Fibroblast of lung (primary cell): Measurements from ENCODE around the gene NTN1. TPM values are rescaled to one million over a fixed set of nuclear protein-coding genes. Genes with fewer than 3 reads are reported as not detected.

ENCODE experiments used
- DNase-seq, 2 donors: peaks; one replicate each; pipeline versions ENCODE4 v3.0.0 to v3.0.0-alpha.2; 2010; ENCODE audit warnings: low read depth in 2 of 2
- H2AFZ ChIP-seq: 2 replicates; pipeline ENCODE4 v1.5.1; 2012; ENCODE audit warnings: low read length, control low read depth, inconsistent platforms
- H3K27ac ChIP-seq: 2 replicates; pipeline ENCODE4 v1.5.1; 2011; ENCODE audit warnings: low read length, control low read depth; ENCODE audit not compliant: insufficient read depth
- H3K27me3 ChIP-seq: 2 replicates; pipeline ENCODE4 v1.5.1; 2011; ENCODE audit warnings: mild to moderate bottlenecking, low read length; ENCODE audit not compliant: control insufficient read depth, insufficient read depth
- H3K36me3 ChIP-seq: 2 replicates; pipeline ENCODE4 v1.5.1; 2011; ENCODE audit warnings: low read length; ENCODE audit not compliant: control insufficient read depth, insufficient read depth
- H3K4me1 ChIP-seq: 2 replicates; pipeline ENCODE4 v1.5.1; 2011; ENCODE audit warnings: low read length; ENCODE audit not compliant: control insufficient read depth, insufficient read depth; ENCODE audit errors: extremely low read depth
- H3K4me2 ChIP-seq: 2 replicates; pipeline ENCODE4 v1.5.1; 2011; ENCODE audit warnings: low read length, control low read depth; ENCODE audit not compliant: insufficient read depth; ENCODE audit errors: extremely low read depth
- H3K4me3 ChIP-seq, 4 experiments: fragments of 200-600 bp in 1 of 4; sonication (generic) in 1 of 4; replicated peaks in 1 of 4; 2 replicates each; pipeline ENCODE4 v1.5.1; 2011 to 2016; ENCODE audit warnings: low read length in 4 of 4, low read depth in 3 of 4, mild to moderate bottlenecking in 3 of 4, control low read depth in 2 of 4, inconsistent platforms in 1 of 4, mixed read lengths in 1 of 4; ENCODE audit not compliant: insufficient read depth in 1 of 4; ENCODE audit errors: control extremely low read depth in 1 of 4
- H3K79me2 ChIP-seq: 2 replicates; pipeline ENCODE4 v1.5.1; 2012; ENCODE audit warnings: mild to moderate bottlenecking, low read length, inconsistent platforms; ENCODE audit not compliant: control insufficient read depth, insufficient read depth
- H3K9ac ChIP-seq: 2 replicates; pipeline ENCODE4 v1.5.1; 2011; ENCODE audit warnings: mild to moderate bottlenecking, low read length, control low read depth; ENCODE audit not compliant: insufficient read depth
- H3K9me3 ChIP-seq: 2 replicates; pipeline ENCODE4 v1.5.1; 2012; ENCODE audit warnings: low read depth, low read length; ENCODE audit not compliant: control insufficient read depth, insufficient read depth
- H4K20me1 ChIP-seq: 2 replicates; pipeline ENCODE4 v1.5.1; 2011; ENCODE audit warnings: low read length; ENCODE audit not compliant: control insufficient read depth, insufficient read depth; ENCODE audit errors: extremely low read depth
- CTCF ChIP-seq, 2 donors: IDR thresholded peaks in 1 of 2; conservative IDR thresholded peaks in 1 of 2; 1 replicate in 1 of 2; 2 replicates in 1 of 2; pipeline ENCODE4 v1.5.1; 2011 to 2012; ENCODE audit warnings: low read length in 2 of 2, control low read depth in 1 of 2, inconsistent platforms in 1 of 2, low read depth in 1 of 2, mild to moderate bottlenecking in 1 of 2
- EZH2 ChIP-seq: IDR thresholded peaks from 2 replicates; pipeline ENCODE4 v1.5.1; 2012; ENCODE audit warnings: low read length, control low read depth, mild to moderate bottlenecking; ENCODE audit errors: missing control alignments
- polyA plus RNA-seq, 2 donors: library from polyadenylated mRNA; depleted of rRNA in 1 of 2; stranded (reverse) in 1 of 2; unstranded in 1 of 2; fragments of >200 nt; gene quantifications; 2 replicates each; pipeline ENCODE4 v1.2.1, GENCODE V29; 2011 to 2012; ENCODE audit warnings: missing spikeins in 1 of 2
- total RNA-seq: library from RNA; depleted of rRNA; stranded (reverse); fragments of >200 nt; gene quantifications from 2 replicates; pipeline ENCODE4 v1.2.1, GENCODE V29; 2014

The NTN1 gene
- total and polyA plus RNA-seq, 2 donors (not counting 1 experiment from before 2014, with no cell fraction given), result 0.17 to 3.1 TPM

- Histone ChIP-seq H3K27ac (no peak overlapping the region), H3K9me3 (no peaks in the 10 kb centered on the region), H3K27me3 (no peaks in the 10 kb centered on the region), H3K4me2 (no peak overlapping the region), H3K4me3 (no peak overlapping the region), H3K9ac (no peak overlapping the region), H4K20me1 (no peaks in the 10 kb centered on the region), H3K4me1 (no peaks in the 10 kb centered on the region), H2AFZ (no peak overlapping the region), H3K36me3 (no peaks in the 10 kb centered on the region), H3K79me2 (no peaks in the 10 kb centered on the region)
- no peak for DNase-seq
- TF ChIP-seq EZH2 (no peak), CTCF (conservative IDR thresholded peaks at IDR 0.05 in 1 of 2, IDR thresholded peaks at IDR 0.05 in 1 of 2; ENCODE audit: low read depth in 1 of 2, low read length in 2 of 2) (no peak)
Observed at GRCh38 chr17:9132944-9133610, 111.8 kb downstream of the NTN1 start.

GRCh38 chr17:9138161-9138717, 116.9 kb downstream of the NTN1 start:
- no peak overlapping the region for H2AFZ ChIP-seq
- no peaks in the 10 kb centered on the region for H3K4me1 ChIP-seq
- no peak for DNase-seq
- H4K20me1 ChIP-seq, result no peaks in the 10 kb centered on the region
- H3K36me3 ChIP-seq, result no peaks in the 10 kb centered on the region
- no peaks in the 10 kb centered on the region for H3K9me3 ChIP-seq
- H3K27me3 ChIP-seq, result no peaks in the 10 kb centered on the region
- no peak overlapping the region for H3K27ac ChIP-seq
- no peak overlapping the region for H3K9ac ChIP-seq
- H3K4me3 ChIP-seq, result no peak overlapping the region
- H3K79me2 ChIP-seq, result no peaks in the 10 kb centered on the region
- no peak for TF ChIP-seq EZH2
- no peak for TF ChIP-seq CTCF (conservative IDR thresholded peaks at IDR 0.05 in 1 of 2, IDR thresholded peaks at IDR 0.05 in 1 of 2; ENCODE audit: low read depth in 1 of 2, low read length in 2 of 2)
- H3K4me2 ChIP-seq, result no peak overlapping the region

GRCh38 chr17:9139695-9140094, 118.4 kb downstream of the NTN1 start:
- Histone ChIP-seq H3K27ac (no peak overlapping the region), H4K20me1 (no peaks in the 10 kb centered on the region), H3K4me2 (no peak overlapping the region), H3K36me3 (no peaks in the 10 kb centered on the region), H3K9me3 (no peaks in the 10 kb centered on the region), H3K4me1 (no peaks in the 10 kb centered on the region), H2AFZ (no peak overlapping the region), H3K9ac (no peak overlapping the region), H3K79me2 (no peaks in the 10 kb centered on the region), H3K27me3 (no peaks in the 10 kb centered on the region), H3K4me3 (no peak overlapping the region)
- DNase-seq, result no peak
- TF ChIP-seq CTCF (conservative IDR thresholded peaks at IDR 0.05 in 1 of 2, IDR thresholded peaks at IDR 0.05 in 1 of 2; ENCODE audit: low read depth in 1 of 2, low read length in 2 of 2) (no peak), EZH2 (no peak)
